TTC549 (cell line): Measurements from ENCODE around the gene RNF180.
"Not testable (repeated sequence)": the region's sequence is repeated elsewhere in the genome, so short reads cannot be mapped to it uniquely, and the experiment has no call there.

ENCODE experiments used
- FAIRE-seq: peaks from 2 replicates; lab custom pipeline; 2012; peaks lifted over from hg19 to GRCh38; lab: Jason Lieb, UNC

RNF180 gene

GRCh38 chr5:64397552-64397951, 231.9 kb downstream of the RNF180 start:
- FAIRE-seq = no peak

DNA sequence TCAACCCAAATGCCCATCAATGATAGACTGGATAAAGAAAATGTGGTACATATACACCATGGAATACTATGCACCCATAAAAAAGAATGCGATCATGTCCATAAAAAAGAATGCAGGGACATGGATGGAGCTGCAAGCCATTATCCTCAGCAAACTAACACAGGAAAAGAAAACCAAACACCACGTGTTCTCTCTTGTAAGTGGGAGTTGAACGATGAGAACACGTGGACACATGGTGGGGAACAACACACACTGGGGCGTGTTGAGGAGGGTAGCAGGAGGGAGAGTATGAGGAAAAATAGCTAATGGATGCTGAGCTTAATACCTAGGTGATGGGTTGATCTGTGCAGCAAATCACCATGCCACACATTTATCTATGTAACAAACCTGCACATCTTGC, 233.1 kb downstream of the RNF180 start:
- not testable (repeated sequence) for FAIRE-seq

GRCh38 chr5:64407103-64407825, 241.6 kb downstream of the RNF180 start:
- not testable (repeated sequence) for FAIRE-seq

DNA sequence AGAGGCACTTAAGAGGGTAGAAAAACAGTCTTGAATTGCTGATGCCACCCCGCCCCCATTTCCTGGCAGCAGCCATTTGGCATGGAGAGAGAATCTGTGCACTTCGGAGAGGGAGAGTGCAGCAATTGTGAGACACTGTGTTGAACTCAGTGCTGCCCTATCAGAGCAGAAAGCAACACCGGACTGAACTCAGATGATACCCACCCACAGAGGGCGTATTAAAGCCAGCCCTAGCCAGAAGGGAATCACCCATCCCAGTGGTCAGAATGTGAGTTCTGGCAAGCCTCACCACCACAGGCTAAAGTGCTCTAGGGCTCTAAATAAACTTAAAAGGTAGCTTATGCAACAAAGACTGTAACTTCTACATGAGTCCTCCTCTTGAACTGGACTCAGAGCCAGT, 251.7 kb downstream of the RNF180 start:
- FAIRE-seq = no peak

- no peak for FAIRE-seq
Measured at GRCh38 chr5:64418013-64418412, 252.4 kb downstream of the RNF180 start.
